Glutamatergic neuron (in vitro differentiated cells): ENCODE data around the gene HIVEP3. TPM values are rescaled to one million over a fixed set of nuclear protein-coding genes. Genes with fewer than 3 reads are reported as not detected.

Experiments
- DNase-seq: peaks from one replicate; pipeline ENCODE4 v3.0.0; 2022
- H3K27ac Mint-ChIP-seq: one replicate; pipeline ENCODE4 v1.8.0; 2020; ENCODE audit warnings: mild to moderate bottlenecking, mixed read lengths, inconsistent platforms; ENCODE audit not compliant: unreplicated experiment
- H3K27me3 Mint-ChIP-seq: one replicate; pipeline ENCODE4 v1.8.0; 2020; ENCODE audit warnings: mild to moderate bottlenecking, moderate library complexity, mixed read lengths, inconsistent platforms; ENCODE audit not compliant: unreplicated experiment
- H3K36me3 Mint-ChIP-seq: one replicate; pipeline ENCODE4 v1.8.0; 2020; ENCODE audit warnings: mild to moderate bottlenecking, mixed read lengths, inconsistent platforms; ENCODE audit not compliant: unreplicated experiment
- H3K4me1 Mint-ChIP-seq: one replicate; pipeline ENCODE4 v1.8.0; 2020; ENCODE audit warnings: mild to moderate bottlenecking, low read depth, mixed read lengths, inconsistent platforms; ENCODE audit not compliant: unreplicated experiment
- H3K4me3 Mint-ChIP-seq: one replicate; pipeline ENCODE4 v1.8.0; 2020; ENCODE audit warnings: mild to moderate bottlenecking, mixed read lengths, inconsistent platforms; ENCODE audit not compliant: unreplicated experiment
- H3K9me3 Mint-ChIP-seq: one replicate; pipeline ENCODE4 v1.8.0; 2020; ENCODE audit warnings: mild to moderate bottlenecking, moderate library complexity, mixed read lengths, inconsistent platforms; ENCODE audit not compliant: unreplicated experiment
- total RNA-seq: library from RNA; stranded (reverse); fragmentation: NEBNext Ultra II Directional; extraction: Animal tissue kit (Norgen Biotek cat#: 25700); gene quantifications from one replicate; pipeline ENCODE4 v1.2.1, GENCODE V29; 2021; ENCODE audit not compliant: unreplicated experiment
- TF ChIP-seq, protein P1 (sequence below): fragments of 200-600 bp; sonication (generic); IDR thresholded peaks from one replicate; pipeline ENCODE4 v1.5.0; 2021; ENCODE audit not compliant: partially characterized antibody, unreplicated experiment

HIVEP3 gene
- total RNA-seq, 1 donor from 2014 or later, result 15.1 TPM

DNA sequence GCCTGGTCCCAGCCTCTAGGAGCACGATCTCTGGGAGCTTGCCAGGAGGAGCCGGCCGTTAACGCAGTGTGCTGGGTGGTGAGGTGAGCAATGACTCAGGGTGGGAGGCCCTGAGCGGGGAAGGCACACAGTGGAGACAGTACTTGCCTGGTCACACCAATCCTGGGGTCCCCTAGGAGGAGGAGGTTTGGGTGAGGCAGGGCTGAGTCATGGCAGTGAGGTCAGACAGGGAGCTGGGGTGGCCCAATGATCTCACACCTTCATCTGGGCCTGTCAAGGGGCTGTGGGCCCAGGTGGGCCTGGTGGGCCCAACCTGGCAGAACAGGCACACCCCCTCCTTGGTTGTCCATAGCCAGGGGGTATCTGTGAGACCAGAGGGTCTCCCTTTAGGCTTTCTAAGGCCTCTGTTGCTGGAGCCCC is 425.6 kb downstream of the HIVEP3 start:
- H3K4me3 Mint-ChIP-seq, result no peak overlapping the region
- TF ChIP-seq, protein P1, sequence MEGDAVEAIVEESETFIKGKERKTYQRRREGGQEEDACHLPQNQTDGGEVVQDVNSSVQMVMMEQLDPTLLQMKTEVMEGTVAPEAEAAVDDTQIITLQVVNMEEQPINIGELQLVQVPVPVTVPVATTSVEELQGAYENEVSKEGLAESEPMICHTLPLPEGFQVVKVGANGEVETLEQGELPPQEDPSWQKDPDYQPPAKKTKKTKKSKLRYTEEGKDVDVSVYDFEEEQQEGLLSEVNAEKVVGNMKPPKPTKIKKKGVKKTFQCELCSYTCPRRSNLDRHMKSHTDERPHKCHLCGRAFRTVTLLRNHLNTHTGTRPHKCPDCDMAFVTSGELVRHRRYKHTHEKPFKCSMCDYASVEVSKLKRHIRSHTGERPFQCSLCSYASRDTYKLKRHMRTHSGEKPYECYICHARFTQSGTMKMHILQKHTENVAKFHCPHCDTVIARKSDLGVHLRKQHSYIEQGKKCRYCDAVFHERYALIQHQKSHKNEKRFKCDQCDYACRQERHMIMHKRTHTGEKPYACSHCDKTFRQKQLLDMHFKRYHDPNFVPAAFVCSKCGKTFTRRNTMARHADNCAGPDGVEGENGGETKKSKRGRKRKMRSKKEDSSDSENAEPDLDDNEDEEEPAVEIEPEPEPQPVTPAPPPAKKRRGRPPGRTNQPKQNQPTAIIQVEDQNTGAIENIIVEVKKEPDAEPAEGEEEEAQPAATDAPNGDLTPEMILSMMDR, result no peak
- peaks cover 8% of the 10 kb centered on the region for H3K9me3 Mint-ChIP-seq
- no peak overlapping the region for H3K27ac Mint-ChIP-seq
- peaks cover 5% of the 10 kb centered on the region for H3K4me1 Mint-ChIP-seq
- no peaks in the 10 kb centered on the region for H3K36me3 Mint-ChIP-seq
- peaks cover 17% of the 10 kb centered on the region for H3K27me3 Mint-ChIP-seq
- DNase-seq, result no peak

DNA sequence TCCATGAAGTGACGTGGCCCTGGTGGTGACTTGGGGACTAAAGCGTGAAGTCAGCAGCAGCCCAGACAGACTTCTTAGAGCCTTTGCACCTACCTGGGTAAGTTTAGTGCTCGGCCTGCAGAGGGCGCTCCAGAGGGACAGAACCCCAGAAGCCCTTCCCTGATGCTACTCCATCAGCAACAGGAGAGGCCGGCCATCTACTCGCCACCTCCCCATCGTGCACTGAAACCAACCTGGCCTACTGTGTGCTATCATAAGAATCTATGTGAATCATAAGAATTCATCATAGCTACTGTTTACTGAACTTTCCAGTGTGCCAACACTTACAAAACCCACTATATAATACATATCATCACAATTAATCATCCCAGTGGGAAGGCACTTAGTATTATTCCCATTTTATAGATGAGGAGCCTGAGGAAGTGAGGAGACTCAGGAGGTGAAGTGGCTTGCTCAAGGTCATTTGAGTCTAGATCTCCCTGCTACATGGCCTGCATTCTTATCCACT is 426.3 kb downstream of the HIVEP3 start:
- Mint-ChIP-seq H3K4me1 (peaks cover 6% of the 10 kb centered on the region), H3K27me3 (peaks cover 15% of the 10 kb centered on the region), H3K27ac (no peak overlapping the region), H3K9me3 (peaks cover 8% of the 10 kb centered on the region), H3K36me3 (no peaks in the 10 kb centered on the region), H3K4me3 (no peak overlapping the region)
- no peak for DNase-seq
- TF ChIP-seq, protein P1, result peak; percentile 73

DNA sequence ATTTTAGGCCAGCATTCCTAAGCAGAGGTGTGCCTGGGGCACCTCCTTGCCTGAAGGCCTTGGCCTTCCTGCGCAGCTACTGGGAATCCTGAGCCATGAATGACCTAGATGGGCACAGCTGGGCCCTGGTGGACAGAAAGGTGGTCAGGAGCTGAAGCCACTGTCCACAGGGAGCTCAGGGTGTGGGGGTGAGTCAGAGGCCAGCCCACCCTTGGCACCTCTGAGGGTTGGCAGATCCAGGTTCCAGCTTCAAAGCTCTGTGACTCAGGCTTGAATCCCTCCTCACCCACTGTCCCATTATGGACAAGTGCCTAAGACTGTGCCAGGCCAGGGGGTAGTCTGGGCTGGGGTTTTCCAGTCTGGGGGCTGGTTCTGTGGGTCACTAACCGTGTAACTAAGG is 427.8 kb downstream of the HIVEP3 start:
- Mint-ChIP-seq H3K4me3 (no peak overlapping the region), H3K27ac (no peak overlapping the region), H3K4me1 (peaks cover 13% of the 10 kb centered on the region), H3K9me3 (peaks cover 10% of the 10 kb centered on the region), H3K36me3 (no peaks in the 10 kb centered on the region), H3K27me3 (peaks cover 16% of the 10 kb centered on the region)
- no peak for DNase-seq
- TF ChIP-seq, protein P1, result no peak

DNA sequence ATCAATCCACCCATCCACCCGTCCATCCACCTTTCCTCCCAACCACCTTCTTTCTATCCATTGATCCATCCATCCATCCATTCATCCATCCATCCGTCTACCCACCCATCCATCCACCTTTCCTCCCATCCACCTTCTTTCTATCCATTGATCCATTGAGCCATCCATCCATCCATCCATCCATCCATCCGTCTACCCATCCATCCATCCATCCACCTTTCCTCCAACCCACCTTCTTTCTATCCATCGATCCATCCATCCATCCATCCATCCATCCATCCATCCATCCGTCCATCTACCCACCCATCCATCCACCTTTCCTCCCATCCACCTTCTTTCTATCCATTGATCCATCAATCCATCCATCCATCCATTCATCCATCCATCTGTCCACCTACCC is 429.2 kb downstream of the HIVEP3 start:
- Mint-ChIP-seq H3K27ac (no peak overlapping the region), H3K27me3 (peaks cover 11% of the 10 kb centered on the region), H3K4me1 (peaks cover 13% of the 10 kb centered on the region), H3K36me3 (no peaks in the 10 kb centered on the region), H3K4me3 (no peak overlapping the region), H3K9me3 (peaks cover 10% of the 10 kb centered on the region)
- TF ChIP-seq, protein P1, result no peak
- no peak for DNase-seq

DNA sequence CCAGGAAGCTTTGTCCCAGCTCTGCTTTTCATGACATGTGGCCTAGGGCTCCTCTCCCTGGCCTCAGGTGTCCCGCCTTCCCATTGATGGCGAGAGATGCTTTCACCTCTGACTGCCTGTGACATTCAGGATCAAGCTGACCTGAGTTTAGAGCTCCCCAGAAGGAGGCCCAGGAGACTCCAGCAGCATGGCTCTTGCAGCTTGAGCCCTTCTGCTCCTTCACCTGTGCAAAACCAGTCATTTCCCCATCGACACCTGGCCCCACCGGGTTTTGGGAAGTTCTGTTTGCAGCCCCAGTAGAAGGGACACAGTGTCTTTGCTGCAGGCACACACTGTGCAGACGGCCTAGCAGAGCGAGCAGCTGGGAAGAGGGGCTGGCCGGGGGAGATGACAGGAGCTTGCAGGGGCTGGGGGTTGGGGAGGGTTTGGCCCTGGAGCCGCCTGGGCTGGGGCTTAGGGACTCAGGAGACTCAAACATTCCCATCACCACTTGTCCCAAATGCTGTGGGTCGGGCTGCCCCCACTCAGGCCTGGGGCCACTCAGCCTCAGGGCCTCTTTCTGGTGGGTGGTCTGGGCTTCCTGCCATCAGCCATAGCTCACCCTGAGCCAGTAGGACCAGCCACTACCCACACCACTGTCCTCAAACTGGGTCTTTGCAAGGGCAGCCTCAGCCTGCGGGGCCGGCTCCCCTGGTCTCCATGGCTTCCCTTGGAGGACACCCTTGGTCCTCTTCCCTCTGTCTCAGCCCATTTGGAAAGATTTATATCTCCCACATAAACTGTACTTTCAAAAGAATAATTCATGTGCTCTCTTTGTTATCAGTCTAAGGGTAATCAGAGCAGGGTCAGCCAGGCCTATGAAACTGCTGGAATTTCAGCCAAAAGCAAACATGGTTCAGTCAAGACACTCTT is 430.4 kb downstream of the HIVEP3 start:
- peaks cover 10% of the 10 kb centered on the region for H3K9me3 Mint-ChIP-seq
- peaks cover 13% of the 10 kb centered on the region for H3K4me1 Mint-ChIP-seq
- no peak for DNase-seq
- H3K4me3 Mint-ChIP-seq, result peak overlapping the region; percentile 13
- TF ChIP-seq, protein P1, result no peak
- H3K27me3 Mint-ChIP-seq, result peaks cover 14% of the 10 kb centered on the region
- H3K27ac Mint-ChIP-seq, result no peak overlapping the region
- H3K36me3 Mint-ChIP-seq, result no peaks in the 10 kb centered on the region
